DOHH2 (cell line): ENCODE data around the gene CDC42.

Experiments used
- CTCF ChIP-seq: fragments of 200-600 bp; sonication (generic); IDR thresholded peaks from one replicate; pipeline ENCODE4 v1.5.1; 2014; ENCODE audit warnings: antibody characterized with exemption, mild to moderate bottlenecking, low read depth, low read length; ENCODE audit not compliant: poor library complexity, severe bottlenecking
- EZH2phosphoT487 ChIP-seq: fragments of 200-600 bp; sonication (generic); IDR thresholded peaks from 2 replicates; pipeline ENCODE4 v1.6.1; 2017; ENCODE audit warnings: borderline replicate concordance, mild to moderate bottlenecking, antibody characterized with exemption, low read length, moderate library complexity, mixed read lengths

- no peak for TF ChIP-seq CTCF
- TF ChIP-seq EZH2phosphoT487 = no peak
These were observed 41.0 kb downstream of the CDC42 start for GRCh38 chr1:22093513-22093912.
